TTC549 (cell line): ENCODE results near the gene TRERF1.

Source experiments
- FAIRE-seq: peaks from 2 replicates; lab custom pipeline; 2012; peaks lifted over from hg19 to GRCh38; lab: Jason Lieb, UNC

The TRERF1 gene

DNA sequence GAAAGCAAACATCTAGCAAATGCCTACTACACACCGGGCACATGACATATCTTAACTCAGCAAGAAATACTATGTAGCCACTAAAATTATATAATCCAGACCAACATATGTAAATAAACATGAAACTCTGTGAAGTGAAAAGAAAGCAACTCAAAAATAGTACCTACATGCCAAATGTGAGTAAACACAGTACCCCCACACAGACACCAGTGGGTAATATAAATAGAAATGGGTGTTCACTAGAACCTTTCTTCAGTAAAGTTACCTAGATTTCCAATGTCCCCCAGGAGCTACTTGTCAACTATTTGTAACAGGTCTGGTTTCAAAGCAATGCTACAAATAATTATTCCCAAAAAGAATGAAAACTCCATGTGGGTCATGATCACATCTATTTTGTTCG lies 25.5 kb downstream of the TRERF1 start:
- FAIRE-seq = no peak

DNA sequence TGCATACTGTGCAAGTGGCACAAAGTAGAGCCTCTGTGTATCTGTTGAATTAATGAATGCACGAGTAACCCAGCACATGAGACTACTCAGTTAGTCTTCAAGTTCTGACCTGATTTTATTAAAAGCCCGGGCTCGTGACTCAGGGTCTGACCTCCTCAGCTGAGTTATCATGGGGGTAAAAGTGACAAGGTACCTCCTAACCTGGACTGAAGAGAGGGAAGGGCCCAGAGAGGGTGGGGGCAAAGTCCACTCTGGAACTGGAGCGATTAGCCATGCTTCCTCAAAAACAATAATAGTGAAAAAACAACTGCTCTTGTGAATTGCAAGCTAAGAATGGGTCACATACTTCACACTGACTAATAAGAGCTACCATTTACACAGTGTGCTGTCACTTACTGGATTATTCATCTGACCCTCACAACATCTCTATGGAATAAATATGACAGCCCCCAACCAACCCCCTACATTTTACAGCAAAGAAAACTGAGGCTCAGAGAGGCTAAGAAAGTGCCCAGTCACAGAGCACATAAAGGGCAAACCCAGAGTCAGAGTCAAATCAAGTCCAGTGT lies 26.7 kb downstream of the TRERF1 start:
- no peak for FAIRE-seq

DNA sequence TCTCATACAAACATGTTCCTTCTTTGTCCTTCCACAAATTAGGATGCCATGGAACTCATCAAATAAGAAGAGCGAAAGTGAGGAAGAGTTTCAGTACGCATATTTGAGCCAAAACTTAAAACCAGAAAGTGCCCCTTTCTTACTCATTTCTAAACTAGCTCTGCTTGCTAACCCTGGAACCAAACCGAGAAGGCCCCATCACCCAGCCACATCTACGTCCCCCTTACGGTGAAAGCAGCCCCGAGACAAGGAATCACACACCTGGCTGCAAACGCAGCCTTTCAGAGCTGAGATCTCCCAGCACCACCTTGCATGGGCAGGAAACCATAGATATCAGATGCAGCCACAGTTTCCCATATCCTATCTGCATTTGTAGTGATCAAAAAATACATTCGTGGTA lies 28.5 kb downstream of the TRERF1 start:
- no peak for FAIRE-seq

DNA sequence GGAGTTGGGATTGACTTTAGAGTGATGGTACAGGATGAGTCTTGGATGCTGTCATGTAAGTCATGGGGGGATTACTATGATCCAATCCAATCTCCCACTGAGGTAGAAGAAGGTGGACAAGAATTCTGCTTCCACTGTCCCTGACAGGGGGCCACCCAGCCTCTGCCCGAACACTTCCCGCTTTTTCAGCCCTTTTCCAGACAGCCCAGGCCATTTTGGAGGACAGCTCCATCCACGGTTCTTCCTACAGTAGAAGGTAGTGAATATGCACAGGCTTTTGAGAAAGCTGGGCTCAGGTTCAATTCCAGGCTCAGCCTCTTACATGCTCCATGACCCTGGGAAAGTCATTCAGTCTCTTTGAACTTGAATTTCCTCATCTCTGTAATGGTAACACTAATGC lies 31.0 kb downstream of the TRERF1 start:
- FAIRE-seq = no peak

DNA sequence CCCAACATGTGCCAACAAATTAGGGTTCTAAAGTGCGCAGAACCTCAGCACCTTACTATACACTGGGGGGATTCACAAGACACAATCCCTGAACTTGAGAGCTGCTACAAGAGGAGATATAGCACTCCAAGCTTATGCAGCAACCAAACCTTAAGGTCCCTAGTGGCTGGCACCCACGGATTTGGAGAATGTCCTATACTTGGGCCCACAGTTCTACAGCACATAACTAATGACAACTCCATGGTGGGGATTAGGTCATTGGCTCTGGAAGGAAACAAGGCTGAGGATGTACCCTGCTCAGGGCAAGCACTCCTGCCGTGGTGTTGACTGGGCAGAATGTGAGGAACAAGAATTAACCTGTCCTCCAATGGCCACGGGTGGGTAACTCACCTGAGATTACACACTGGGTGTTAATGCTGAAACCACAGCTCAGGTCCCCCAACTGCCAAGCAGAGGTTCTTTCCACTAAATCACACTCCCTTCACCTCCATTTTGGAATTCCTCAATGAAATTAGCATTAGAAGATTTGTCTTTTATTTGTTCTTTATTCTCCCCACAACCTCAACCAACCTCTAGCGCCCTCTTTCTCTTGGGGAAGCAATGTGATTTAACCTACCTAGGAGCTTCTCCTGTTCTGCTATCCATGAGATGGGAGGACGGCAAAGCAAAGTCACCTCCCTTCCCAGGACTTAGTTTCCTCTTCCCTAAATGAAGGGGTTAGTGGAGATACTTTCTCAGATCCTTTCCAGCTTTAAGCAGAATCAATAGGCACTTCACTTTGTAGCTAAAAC lies 32.0 kb downstream of the TRERF1 start:
- no peak for FAIRE-seq

DNA sequence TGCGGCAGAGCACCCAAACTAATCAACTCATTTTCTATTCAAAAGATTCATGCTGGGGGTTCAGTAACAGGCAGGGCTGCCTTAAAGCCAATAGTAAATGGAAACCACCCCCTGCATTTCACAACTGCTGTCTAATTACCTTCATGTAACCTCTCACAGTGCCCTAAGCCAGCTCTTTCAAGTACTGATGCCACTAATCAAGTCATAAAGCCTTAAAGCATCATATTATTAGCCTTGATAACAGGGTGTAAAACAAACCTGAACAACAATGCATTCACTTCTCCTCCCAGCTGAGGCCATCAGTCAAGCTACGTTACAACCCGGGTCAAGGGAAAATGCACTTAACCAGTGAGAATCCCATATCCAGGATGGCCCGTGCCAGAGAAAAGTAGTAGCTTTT lies 33.0 kb downstream of the TRERF1 start:
- no peak for FAIRE-seq

DNA sequence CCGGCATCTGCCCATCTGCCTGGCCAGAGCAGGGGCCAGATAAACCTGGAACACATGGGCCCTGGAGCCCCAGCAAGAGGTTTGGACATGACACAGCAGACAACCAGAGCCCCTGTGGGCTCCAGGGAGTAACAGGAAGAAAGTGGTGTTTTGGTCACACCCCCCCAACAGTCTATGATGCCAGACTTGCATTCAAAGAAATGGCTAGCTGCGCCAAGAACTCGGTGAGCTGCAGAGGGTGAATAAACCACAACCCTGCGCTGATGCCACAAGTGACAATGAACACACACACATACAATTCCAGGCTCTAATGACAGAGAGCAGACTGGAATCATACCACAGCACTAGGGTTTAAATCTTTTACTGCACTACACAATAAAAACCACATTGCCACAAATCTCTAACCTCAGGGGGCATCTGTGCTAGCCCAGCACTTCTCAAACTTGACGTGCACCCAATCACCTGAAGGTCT lies 34.0 kb downstream of the TRERF1 start:
- FAIRE-seq = no peak

DNA sequence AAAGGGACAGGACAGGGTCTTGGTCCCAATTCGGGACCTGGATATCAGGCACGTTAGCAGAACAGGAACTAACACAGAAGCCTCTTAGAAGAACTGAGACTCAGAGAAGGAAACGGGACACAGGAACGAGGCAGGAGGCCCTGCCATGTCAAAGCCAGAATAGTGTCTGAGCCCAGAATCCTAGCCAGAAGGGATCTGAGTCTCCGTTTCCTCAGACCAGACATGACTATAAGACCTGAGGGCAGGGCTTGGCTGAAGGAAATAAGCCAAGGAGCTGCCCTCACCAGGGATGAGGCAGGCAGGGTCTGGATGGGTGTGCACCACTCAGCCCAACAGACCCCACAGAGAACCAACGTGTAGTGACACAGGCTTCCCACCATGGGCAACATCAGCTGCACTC lies 40.3 kb downstream of the TRERF1 start:
- FAIRE-seq = no peak

DNA sequence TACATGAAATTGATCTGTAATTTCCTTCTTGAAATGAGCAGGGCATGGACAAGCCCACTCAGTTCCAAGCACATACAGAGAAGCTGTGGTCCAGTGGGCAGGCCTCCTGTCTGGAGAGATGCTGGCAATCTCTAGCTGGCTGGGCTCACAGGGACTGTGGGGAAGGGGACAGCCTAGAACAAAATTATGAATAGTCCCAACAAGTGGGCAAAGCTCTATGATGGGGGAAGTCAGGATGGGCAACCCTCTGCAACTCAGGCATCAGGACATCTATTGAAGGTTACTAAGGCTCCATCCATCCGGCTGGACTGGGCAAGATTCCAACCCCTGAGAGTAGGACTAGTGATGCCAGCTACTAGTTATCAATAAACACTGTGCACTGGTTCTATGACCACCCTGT lies 40.9 kb downstream of the TRERF1 start:
- FAIRE-seq = no peak

DNA sequence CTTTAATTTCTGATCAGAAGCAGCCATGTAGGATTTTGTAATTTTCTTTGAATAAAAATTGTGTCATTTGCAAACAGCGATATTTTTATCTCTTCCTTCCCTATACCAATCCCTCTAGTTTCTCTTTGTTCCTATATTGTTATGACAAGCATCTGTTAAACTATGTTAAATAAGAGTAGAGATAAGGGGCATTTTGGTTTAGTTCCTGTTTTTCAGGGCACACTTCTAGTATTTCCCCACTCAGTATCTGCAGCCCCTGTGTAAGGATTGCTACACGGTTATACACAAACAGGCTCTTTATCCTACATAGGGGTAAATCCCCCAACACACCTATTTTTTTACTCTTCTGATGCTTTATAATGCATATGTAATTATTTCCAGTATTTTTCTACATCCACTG lies 42.1 kb downstream of the TRERF1 start:
- FAIRE-seq = no peak

DNA sequence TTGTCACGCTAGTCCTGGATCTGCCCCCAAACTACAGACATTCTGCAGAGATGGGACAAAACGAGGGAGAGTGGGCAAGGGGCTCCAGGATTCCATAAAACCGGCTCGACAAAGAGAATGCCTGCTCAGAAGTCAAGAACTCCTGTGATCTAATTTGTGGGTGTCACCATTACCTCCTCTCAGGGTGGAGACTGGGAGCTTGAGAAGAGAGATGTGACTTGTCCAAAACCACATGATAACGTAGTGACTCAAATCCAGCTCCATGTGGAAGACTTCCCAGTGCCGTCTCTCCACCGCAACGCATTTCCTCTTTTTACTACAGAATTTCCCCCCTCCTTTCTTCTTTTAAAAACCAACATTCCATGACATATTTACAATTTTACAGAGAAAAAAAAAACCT lies 44.3 kb downstream of the TRERF1 start:
- no peak for FAIRE-seq

DNA sequence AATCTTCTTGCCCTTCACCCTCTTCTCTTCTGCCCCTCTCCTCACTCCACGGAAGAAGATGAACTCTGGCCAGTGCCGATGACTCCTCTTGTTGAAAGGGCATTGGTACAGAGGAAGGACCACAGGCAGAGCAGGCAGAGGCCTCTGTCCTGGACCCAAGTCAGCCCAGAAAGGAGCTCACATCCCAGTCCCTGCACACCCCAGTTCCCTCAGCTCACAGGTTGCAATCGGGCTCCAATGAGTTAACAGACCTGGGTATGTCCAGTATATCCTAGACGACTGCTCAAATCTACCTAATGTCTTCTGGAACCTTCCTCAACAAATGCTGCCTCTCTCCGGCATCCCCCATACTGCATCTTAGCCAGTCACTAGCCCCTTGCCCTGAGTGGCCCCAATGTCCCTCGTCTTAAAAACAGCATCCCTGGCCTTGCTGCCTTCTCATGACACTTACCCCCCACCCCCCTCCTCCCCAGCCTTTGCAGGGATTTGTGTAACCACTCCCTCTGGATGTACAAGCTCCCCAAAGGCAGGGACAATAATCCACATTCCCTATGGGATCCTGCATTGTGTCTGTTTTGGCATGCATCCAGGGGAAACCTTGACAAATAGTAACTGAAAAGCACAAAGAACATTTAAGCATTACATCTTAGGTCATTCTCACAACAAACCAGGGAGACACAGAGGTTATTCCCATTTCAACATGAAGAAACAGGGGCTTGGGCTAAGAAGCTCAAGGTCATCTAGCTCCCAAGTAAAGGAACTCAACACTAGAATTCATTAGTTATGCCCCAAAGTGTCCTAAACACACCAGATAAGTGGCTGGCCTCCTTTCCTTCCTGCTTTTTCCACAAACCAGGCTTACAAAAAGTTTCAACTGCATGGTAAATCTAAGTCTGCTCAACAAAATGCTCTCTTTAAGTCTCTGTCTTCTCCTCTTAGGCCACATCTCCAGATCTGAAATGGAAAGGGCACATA lies 45.1 kb downstream of the TRERF1 start:
- no peak for FAIRE-seq

DNA sequence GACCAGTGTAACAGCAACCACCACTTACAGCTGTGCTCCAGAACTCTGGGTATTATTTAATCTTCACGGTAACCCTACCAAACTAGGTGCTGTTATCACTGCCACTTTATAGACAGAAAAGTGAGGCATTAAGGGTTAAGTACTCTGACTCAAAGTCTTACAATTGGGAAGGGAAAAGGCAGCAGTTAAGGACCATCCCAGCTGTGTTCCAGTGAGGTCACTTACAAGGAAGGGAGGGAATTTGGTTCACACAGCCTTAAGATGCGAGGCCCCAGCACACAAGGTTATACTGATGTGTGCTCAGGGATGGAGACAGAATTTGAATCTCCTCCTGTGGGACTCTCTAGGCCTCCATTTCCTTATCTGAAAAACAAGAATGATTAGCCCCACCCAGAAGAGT lies 46.7 kb downstream of the TRERF1 start:
- FAIRE-seq = no peak

DNA sequence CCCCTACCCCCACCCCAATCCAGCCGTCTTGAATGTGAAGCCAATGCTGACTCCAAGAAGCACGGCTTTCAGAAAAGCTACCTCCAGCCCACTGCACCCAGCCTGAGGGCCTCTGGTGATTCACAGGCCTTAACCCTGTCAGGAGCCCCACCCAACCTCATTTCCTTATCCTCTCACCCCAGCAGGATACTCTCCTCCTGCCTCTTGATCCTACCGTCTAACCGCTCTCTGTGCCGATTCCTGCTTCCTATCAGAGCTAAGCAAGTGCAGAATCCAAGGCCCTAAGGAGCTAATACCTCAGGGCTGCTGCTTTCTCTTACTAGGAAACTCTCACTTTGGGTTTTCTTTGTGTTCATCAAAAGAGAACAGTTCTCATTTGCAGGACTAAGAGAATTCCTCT lies 47.2 kb downstream of the TRERF1 start:
- no peak for FAIRE-seq

DNA sequence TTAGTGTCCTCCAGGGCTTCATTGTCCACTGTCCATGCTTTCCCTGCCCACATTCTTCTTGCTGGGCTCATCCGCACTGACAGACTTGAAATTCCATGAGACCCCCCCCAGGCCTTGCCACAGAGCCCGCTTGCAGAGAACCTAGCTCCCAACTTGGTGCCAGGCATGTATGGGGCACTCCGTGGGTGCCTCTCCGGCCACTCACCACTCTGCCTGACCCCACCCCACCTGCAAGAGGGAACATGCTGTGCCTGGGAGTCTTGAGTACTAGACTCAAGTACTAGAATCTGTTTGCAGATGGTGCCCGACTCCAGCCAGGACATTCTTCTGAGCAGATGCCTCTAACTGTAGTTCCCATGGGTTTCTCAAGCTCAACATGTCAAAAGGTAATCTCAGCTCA lies 47.9 kb downstream of the TRERF1 start:
- FAIRE-seq = no peak

DNA sequence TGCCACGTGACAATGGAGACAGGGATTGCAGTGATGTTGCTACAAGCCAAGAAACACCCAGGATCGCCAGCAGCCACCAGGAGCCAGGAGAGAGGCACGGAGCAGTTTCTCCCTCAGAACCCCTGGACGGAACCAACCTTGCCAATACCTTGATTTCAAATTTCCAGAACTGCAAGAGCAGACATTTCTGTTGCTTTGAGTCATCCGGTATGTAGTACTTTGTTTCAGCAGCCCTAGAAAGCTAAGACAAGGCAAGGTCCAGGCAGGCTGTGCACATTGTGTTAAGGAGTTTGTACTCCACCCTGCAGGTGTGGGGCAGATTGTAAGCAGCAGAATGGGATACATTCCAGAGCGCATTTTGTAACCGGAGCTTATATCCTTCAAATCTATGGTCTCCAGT lies 48.3 kb downstream of the TRERF1 start:
- no peak for FAIRE-seq

DNA sequence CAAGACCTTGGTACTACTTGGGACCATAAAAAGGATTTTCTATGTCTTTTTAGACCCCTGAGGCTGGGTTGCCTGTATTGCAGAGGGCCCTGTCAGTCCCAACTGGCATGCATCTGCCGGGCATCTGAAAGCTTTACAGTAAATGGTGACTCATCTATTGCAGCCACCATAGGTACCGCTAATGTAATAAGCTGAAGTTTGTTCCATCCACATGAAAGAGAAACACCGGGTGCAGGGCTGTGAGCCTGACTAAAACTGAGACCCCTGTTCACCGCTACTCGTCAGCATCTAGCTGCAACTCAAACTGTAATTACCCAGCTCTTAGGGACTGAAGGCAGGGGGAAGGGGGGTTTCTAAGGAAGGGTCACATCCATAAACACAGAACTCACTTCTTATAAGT lies 49.5 kb downstream of the TRERF1 start:
- no peak for FAIRE-seq

DNA sequence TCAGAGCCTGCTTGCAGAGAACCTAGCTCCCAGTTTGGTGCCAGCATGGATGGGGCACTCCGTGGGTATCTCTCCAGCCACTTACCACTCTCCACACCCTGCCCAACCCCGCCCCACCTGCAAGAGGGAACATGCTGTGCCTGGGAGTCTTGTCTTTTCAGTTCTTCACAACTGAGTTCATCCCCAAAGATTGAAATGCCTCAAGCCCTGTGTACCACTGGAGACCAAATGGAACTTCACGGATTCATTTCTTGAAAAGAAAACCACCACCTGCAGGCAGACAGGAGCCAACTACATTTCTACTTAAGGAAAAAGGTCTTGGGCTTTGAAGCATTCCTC lies 50.1 kb downstream of the TRERF1 start:
- no peak for FAIRE-seq

DNA sequence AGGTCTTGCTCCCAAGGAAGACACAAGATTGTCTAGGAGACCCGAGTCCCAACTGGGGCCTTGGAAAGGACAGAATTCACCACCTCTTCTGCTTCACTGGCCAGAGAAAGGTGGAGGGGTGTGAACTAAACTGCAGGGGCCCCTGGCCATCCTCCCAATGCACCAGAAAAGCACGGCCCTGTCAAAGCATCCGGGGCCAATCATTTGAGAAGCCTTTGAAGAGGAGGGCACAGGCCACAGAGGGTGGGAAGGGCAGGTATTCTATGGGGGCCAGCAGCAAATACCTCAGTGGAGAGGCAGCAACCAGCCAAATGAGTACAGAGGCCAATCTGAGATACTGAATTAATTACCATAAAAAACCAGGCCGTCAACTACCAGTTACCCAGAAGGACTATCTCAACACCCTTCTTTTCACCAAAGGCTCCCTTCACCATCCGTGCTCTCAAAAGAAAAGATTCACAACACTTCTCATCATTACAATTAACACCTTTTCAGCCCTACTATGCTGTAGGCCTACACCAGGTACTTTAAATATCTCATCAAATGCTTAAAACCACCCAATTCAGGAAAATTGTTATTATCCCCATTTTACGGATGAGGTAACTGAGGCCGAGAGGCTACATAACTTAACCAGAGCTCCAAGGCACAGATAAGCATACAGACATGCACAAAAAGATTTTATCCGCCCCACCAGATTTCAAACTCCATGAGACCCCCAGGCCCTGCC lies 50.7 kb downstream of the TRERF1 start:
- FAIRE-seq = no peak

DNA sequence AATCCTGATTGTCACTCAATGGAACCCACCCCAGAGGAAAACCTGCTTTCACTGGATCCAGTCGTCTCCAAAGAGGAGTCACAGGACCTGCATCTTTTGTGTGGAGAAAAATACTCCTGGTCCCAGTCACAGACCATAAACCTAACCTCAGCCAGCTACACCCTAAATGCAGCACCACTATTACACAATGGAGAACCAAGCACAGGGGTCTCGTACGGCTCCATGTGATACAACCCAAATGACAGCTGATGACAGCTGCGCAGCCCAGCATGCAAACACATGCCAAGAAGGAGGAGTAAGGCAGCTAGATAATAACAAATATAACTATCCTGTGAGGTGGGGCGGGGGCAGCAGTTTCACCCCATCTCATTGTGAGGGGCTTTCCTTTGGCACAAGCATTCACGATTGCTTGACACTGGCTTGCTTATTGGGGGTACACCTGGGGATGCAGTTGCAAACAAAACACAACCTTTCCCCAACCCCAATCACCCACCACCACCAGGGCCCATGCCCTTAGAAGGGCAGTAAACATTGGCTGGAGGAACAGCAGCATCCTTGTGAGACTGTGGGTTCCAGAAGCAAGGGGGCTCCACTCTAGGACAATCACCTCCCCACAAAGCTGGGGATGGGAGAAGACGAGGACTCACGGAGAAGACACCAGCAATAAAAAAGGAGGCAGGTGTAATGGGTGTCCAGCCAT lies 51.5 kb downstream of the TRERF1 start:
- no peak for FAIRE-seq

DNA sequence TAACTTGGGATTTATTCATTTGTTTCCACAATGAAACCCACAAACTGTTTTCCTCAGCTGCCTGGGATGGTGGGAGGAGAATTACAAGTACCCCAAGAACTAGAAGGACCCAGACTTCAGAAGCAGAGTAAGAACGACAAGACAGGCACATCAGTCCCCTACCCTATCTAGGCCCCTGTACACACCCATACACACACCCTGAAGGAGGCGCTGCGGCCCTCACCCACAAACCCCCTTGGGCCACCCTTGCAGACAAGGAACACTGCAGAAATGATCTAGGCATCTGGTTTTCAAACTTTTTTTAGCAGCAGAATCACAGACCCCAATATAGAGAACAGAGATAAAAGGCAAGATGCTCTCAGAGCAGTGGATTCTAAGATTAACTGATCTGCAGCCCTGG lies 55.0 kb downstream of the TRERF1 start:
- FAIRE-seq = no peak
